Effector memory CD4-positive, alpha-beta T cell (primary cell): ENCODE data around the gene NOTCH2.

ENCODE experiments used
- DNase-seq, 3 donors: peaks; one replicate each; pipeline ENCODE4 v3.0.0-alpha.2; 2020
- H3K27ac ChIP-seq: 2 replicates; pipeline ENCODE4 v1.7.0; 2013; ENCODE audit warnings: mild to moderate bottlenecking, low read length, moderate library complexity; ENCODE audit not compliant: insufficient read depth, poor library complexity, severe bottlenecking
- H3K27me3 ChIP-seq: replicated peaks from 2 replicates; pipeline ENCODE4 v1.7.0; 2013; ENCODE audit warnings: mild to moderate bottlenecking, low read length; ENCODE audit not compliant: insufficient read depth, control insufficient read depth, poor library complexity, severe bottlenecking
- H3K36me3 ChIP-seq: 2 replicates; pipeline ENCODE4 v1.7.0; 2013; ENCODE audit warnings: mild to moderate bottlenecking, low read length, moderate library complexity; ENCODE audit not compliant: control insufficient read depth, insufficient read depth
- H3K4me1 ChIP-seq: 2 replicates; pipeline ENCODE4 v1.7.0; 2013; ENCODE audit warnings: low read length, mild to moderate bottlenecking; ENCODE audit not compliant: control insufficient read depth, insufficient read depth, poor library complexity, severe bottlenecking
- H3K4me3 ChIP-seq: 2 replicates; pipeline ENCODE4 v1.7.0; 2013; ENCODE audit warnings: low read length, low read depth, mild to moderate bottlenecking; ENCODE audit not compliant: insufficient read depth, poor library complexity, severe bottlenecking
- H3K9me3 ChIP-seq: 2 replicates; pipeline ENCODE4 v1.7.0; 2013; ENCODE audit warnings: mild to moderate bottlenecking, low read length, moderate library complexity; ENCODE audit not compliant: control insufficient read depth

Gene NOTCH2

GRCh38 chr1:119948342-119949214 lies 120.9 kb downstream of the NOTCH2 start:
- no peak overlapping the region for H3K27ac ChIP-seq
- no peak overlapping the region for H3K4me3 ChIP-seq
- H3K9me3 ChIP-seq: no peaks in the 10 kb centered on the region
- H3K36me3 ChIP-seq: peaks cover 24% of the 10 kb centered on the region
- H3K27me3 ChIP-seq: no peaks in the 10 kb centered on the region
- no peaks in the 10 kb centered on the region for H3K4me1 ChIP-seq
- DNase-seq: peak; percentile 14 to 34 (median 31)

GRCh38 chr1:119947468-119947867 lies 122.0 kb downstream of the NOTCH2 start:
- H3K4me1 ChIP-seq: no peaks in the 10 kb centered on the region
- no peak overlapping the region for H3K4me3 ChIP-seq
- no peak for DNase-seq
- peaks cover 22% of the 10 kb centered on the region for H3K36me3 ChIP-seq
- no peaks in the 10 kb centered on the region for H3K27me3 ChIP-seq
- H3K27ac ChIP-seq: no peak overlapping the region
- H3K9me3 ChIP-seq: no peaks in the 10 kb centered on the region

GRCh38 chr1:119946724-119947123 lies 122.7 kb downstream of the NOTCH2 start:
- H3K36me3 ChIP-seq: peaks cover 17% of the 10 kb centered on the region
- H3K4me3 ChIP-seq: no peak overlapping the region
- no peaks in the 10 kb centered on the region for H3K9me3 ChIP-seq
- H3K27ac ChIP-seq: no peak overlapping the region
- H3K27me3 ChIP-seq: no peaks in the 10 kb centered on the region
- DNase-seq: no peak
- H3K4me1 ChIP-seq: no peaks in the 10 kb centered on the region

- Histone ChIP-seq H3K27me3 (no peaks in the 10 kb centered on the region), H3K36me3 (peaks cover 20% of the 10 kb centered on the region), H3K9me3 (no peaks in the 10 kb centered on the region), H3K4me1 (no peaks in the 10 kb centered on the region), H3K27ac (no peak overlapping the region), H3K4me3 (no peak overlapping the region)
- no peak for DNase-seq
These were observed 126.2 kb downstream of the NOTCH2 start for GRCh38 chr1:119943216-119943615.

- Histone ChIP-seq H3K4me1 (no peaks in the 10 kb centered on the region), H3K9me3 (no peaks in the 10 kb centered on the region), H3K36me3 (peaks cover 35% of the 10 kb centered on the region), H3K4me3 (no peak overlapping the region), H3K27ac (no peak overlapping the region), H3K27me3 (no peaks in the 10 kb centered on the region)
- no peak for DNase-seq
These were observed 128.1 kb downstream of the NOTCH2 start for GRCh38 chr1:119941392-119941791.

- Histone ChIP-seq H3K9me3 (no peaks in the 10 kb centered on the region), H3K27ac (no peak overlapping the region), H3K4me3 (no peak overlapping the region), H3K4me1 (no peaks in the 10 kb centered on the region), H3K36me3 (peaks cover 42% of the 10 kb centered on the region), H3K27me3 (no peaks in the 10 kb centered on the region)
- no peak for DNase-seq
These were observed 128.8 kb downstream of the NOTCH2 start for GRCh38 chr1:119940697-119941096.

- DNase-seq: no peak
- Histone ChIP-seq H3K4me3 (no peak overlapping the region), H3K27me3 (no peaks in the 10 kb centered on the region), H3K27ac (no peak overlapping the region), H3K36me3 (peaks cover 69% of the 10 kb centered on the region), H3K9me3 (no peaks in the 10 kb centered on the region), H3K4me1 (no peaks in the 10 kb centered on the region)
These were observed 132.3 kb downstream of the NOTCH2 start for GRCh38 chr1:119937198-119937597.

- Histone ChIP-seq H3K9me3 (no peaks in the 10 kb centered on the region), H3K4me3 (no peak overlapping the region), H3K4me1 (no peaks in the 10 kb centered on the region), H3K36me3 (peaks cover 69% of the 10 kb centered on the region), H3K27me3 (no peaks in the 10 kb centered on the region), H3K27ac (no peak overlapping the region)
- DNase-seq: no peak
These were observed 133.5 kb downstream of the NOTCH2 start for GRCh38 chr1:119935915-119936314.

GRCh38 chr1:119935373-119935772 lies 134.1 kb downstream of the NOTCH2 start:
- Histone ChIP-seq H3K27ac (no peak overlapping the region), H3K4me1 (no peaks in the 10 kb centered on the region), H3K9me3 (no peaks in the 10 kb centered on the region), H3K4me3 (no peak overlapping the region), H3K27me3 (no peaks in the 10 kb centered on the region), H3K36me3 (peaks cover 64% of the 10 kb centered on the region)
- DNase-seq: no peak

GRCh38 chr1:119933397-119933796 lies 136.1 kb downstream of the NOTCH2 start:
- no peaks in the 10 kb centered on the region for H3K4me1 ChIP-seq
- H3K27ac ChIP-seq: no peak overlapping the region
- no peak overlapping the region for H3K4me3 ChIP-seq
- no peak for DNase-seq
- peaks cover 67% of the 10 kb centered on the region for H3K36me3 ChIP-seq
- no peaks in the 10 kb centered on the region for H3K27me3 ChIP-seq
- no peaks in the 10 kb centered on the region for H3K9me3 ChIP-seq
